Astrocyte (in vitro differentiated cells and primary cell): ENCODE data around the gene HIC1. TPM values are rescaled to one million over a fixed set of nuclear protein-coding genes. Genes with fewer than 3 reads are reported as not detected.

ENCODE experiments used
- DNase-seq: peaks from one replicate; pipeline ENCODE4 v3.0.0-alpha.2; 2010; ENCODE audit warnings: low read depth
- FAIRE-seq: peaks from 2 replicates; lab custom pipeline; 2011; peaks lifted over from hg19 to GRCh38; lab: Jason Lieb, UNC
- H2AFZ ChIP-seq: 2 replicates; pipeline ENCODE4 v1.6.0; 2012; ENCODE audit warnings: low read depth, low read length, inconsistent platforms
- H3K27ac ChIP-seq: 2 replicates; pipeline ENCODE4 v1.5.1; 2011; ENCODE audit warnings: low read depth, low read length, inconsistent platforms
- H3K27me3 ChIP-seq: 2 replicates; pipeline ENCODE4 v1.6.0; 2011; ENCODE audit warnings: low read length, inconsistent platforms; ENCODE audit not compliant: insufficient read depth
- H3K36me3 ChIP-seq: 2 replicates; pipeline ENCODE4 v1.5.1; 2011; ENCODE audit warnings: low read length, inconsistent platforms; ENCODE audit not compliant: insufficient read depth
- H3K4me1 ChIP-seq: 2 replicates; pipeline ENCODE4 v1.5.1; 2011; ENCODE audit warnings: low read length, inconsistent platforms; ENCODE audit not compliant: insufficient read depth
- H3K4me2 ChIP-seq: 2 replicates; pipeline ENCODE4 v1.6.0; 2012; ENCODE audit warnings: low read length, inconsistent platforms
- H3K4me3 ChIP-seq: 2 replicates; pipeline ENCODE4 v1.5.1; 2011; ENCODE audit warnings: low read depth, mild to moderate bottlenecking, low read length, inconsistent platforms; ENCODE audit not compliant: insufficient read depth
- H3K79me2 ChIP-seq: 2 replicates; pipeline ENCODE4 v1.6.0; 2012; ENCODE audit warnings: mild to moderate bottlenecking, low read length, inconsistent platforms; ENCODE audit not compliant: insufficient read depth
- H3K9ac ChIP-seq: 2 replicates; pipeline ENCODE4 v1.6.0; 2012; ENCODE audit warnings: mild to moderate bottlenecking, low read length, inconsistent platforms
- H3K9me3 ChIP-seq: 2 replicates; pipeline ENCODE4 v1.5.1; 2012; ENCODE audit warnings: low read depth, mild to moderate bottlenecking, low read length, inconsistent platforms; ENCODE audit not compliant: insufficient read depth
- H4K20me1 ChIP-seq: 2 replicates; pipeline ENCODE4 v1.6.0; 2012; ENCODE audit warnings: low read length, inconsistent platforms; ENCODE audit not compliant: insufficient read depth
- H3K27ac Mint-ChIP-seq: one replicate; pipeline ENCODE4 v1.8.0; 2021; ENCODE audit warnings: mild to moderate bottlenecking, mixed read lengths; ENCODE audit not compliant: unreplicated experiment
- H3K27me3 Mint-ChIP-seq: one replicate; pipeline ENCODE4 v1.8.0; 2021; ENCODE audit warnings: low read depth, mixed read lengths; ENCODE audit not compliant: unreplicated experiment
- H3K36me3 Mint-ChIP-seq: one replicate; pipeline ENCODE4 v1.8.0; 2021; ENCODE audit warnings: low read depth, mixed read lengths; ENCODE audit not compliant: unreplicated experiment
- H3K4me1 Mint-ChIP-seq: one replicate; pipeline ENCODE4 v1.8.0; 2021; ENCODE audit warnings: low read depth, mixed read lengths; ENCODE audit not compliant: unreplicated experiment
- H3K4me3 Mint-ChIP-seq: one replicate; pipeline ENCODE4 v1.8.0; 2021; ENCODE audit warnings: mild to moderate bottlenecking, moderate library complexity, mixed read lengths; ENCODE audit not compliant: unreplicated experiment
- H3K9me3 Mint-ChIP-seq: one replicate; pipeline ENCODE4 v1.8.0; 2021; ENCODE audit warnings: mild to moderate bottlenecking, mixed read lengths; ENCODE audit not compliant: unreplicated experiment
- CTCF ChIP-seq: IDR thresholded peaks from 2 replicates; pipeline ENCODE4 v1.5.1; 2011; ENCODE audit warnings: low read depth, mild to moderate bottlenecking, inconsistent platforms, low read length, moderate library complexity; ENCODE audit not compliant: insufficient read depth
- EZH2 ChIP-seq: IDR thresholded peaks from 2 replicates; pipeline ENCODE4 v1.6.1; 2012; ENCODE audit warnings: mild to moderate bottlenecking, low read length, inconsistent platforms; ENCODE audit not compliant: insufficient read depth
- total RNA-seq: library from RNA; stranded (reverse); gene quantifications from 2 replicates; pipeline ENCODE4 v1.2.1, GENCODE V29; 2021

The HIC1 gene
- total RNA-seq, 1 donor from 2014 or later, result 9.0 TPM

GRCh38 chr17:2025622-2026309, 29.1 kb upstream of the HIC1 start:
- no peaks in the 10 kb centered on the region for H3K9me3 ChIP-seq
- DNase-seq, result no peak
- H3K9ac ChIP-seq, result no peak overlapping the region
- peaks cover 17% of the 10 kb centered on the region for H3K4me1 ChIP-seq
- Mint-ChIP-seq H3K27ac (peak overlapping the region; percentile 22), H3K36me3 (no peaks in the 10 kb centered on the region), H3K27me3 (peaks cover 43% of the 10 kb centered on the region), H3K9me3 (peaks cover 3% of the 10 kb centered on the region), H3K4me3 (peak overlapping the region; percentile 68), H3K4me1 (no peaks in the 10 kb centered on the region)
- H3K4me3 ChIP-seq, result peak overlapping the region; percentile 7
- H3K36me3 ChIP-seq, result no peaks in the 10 kb centered on the region
- H3K79me2 ChIP-seq, result no peaks in the 10 kb centered on the region
- peaks cover 33% of the 10 kb centered on the region for H3K27me3 ChIP-seq
- TF ChIP-seq CTCF, result peak; percentile 43
- peak; percentile 69 for TF ChIP-seq EZH2
- no peaks in the 10 kb centered on the region for H4K20me1 ChIP-seq
- peak overlapping the region; percentile 81 for H3K4me2 ChIP-seq
- H3K27ac ChIP-seq, result no peak overlapping the region
- peak overlapping the region; percentile 75 for H2AFZ ChIP-seq
- no peak for FAIRE-seq

GRCh38 chr17:2027528-2028233, 27.2 kb upstream of the HIC1 start:
- peaks cover 1% of the 10 kb centered on the region for H3K36me3 Mint-ChIP-seq
- H3K4me3 ChIP-seq, result no peak overlapping the region
- H3K9ac ChIP-seq, result no peak overlapping the region
- FAIRE-seq (no peak), DNase-seq (peak; percentile 49)
- H3K4me3 Mint-ChIP-seq, result no peak overlapping the region
- H4K20me1 ChIP-seq, result no peaks in the 10 kb centered on the region
- no peaks in the 10 kb centered on the region for H3K36me3 ChIP-seq
- H3K4me1 Mint-ChIP-seq, result peaks cover 2% of the 10 kb centered on the region
- H3K79me2 ChIP-seq, result peaks cover 11% of the 10 kb centered on the region
- no peak overlapping the region for H3K27ac ChIP-seq
- H3K9me3 Mint-ChIP-seq, result peaks cover 3% of the 10 kb centered on the region
- peaks cover 31% of the 10 kb centered on the region for H3K27me3 Mint-ChIP-seq
- H3K4me1 ChIP-seq, result peaks cover 20% of the 10 kb centered on the region
- H3K27me3 ChIP-seq, result peaks cover 23% of the 10 kb centered on the region
- H3K4me2 ChIP-seq, result no peak overlapping the region
- no peak overlapping the region for H3K27ac Mint-ChIP-seq
- H3K9me3 ChIP-seq, result no peaks in the 10 kb centered on the region
- H2AFZ ChIP-seq, result no peak overlapping the region
- no peak for TF ChIP-seq EZH2
- no peak for TF ChIP-seq CTCF

- no peak overlapping the region for H2AFZ ChIP-seq
- no peak for DNase-seq
- H3K27me3 Mint-ChIP-seq, result peaks cover 27% of the 10 kb centered on the region
- no peak overlapping the region for H3K27ac Mint-ChIP-seq
- peaks cover 3% of the 10 kb centered on the region for H3K4me1 Mint-ChIP-seq
- no peaks in the 10 kb centered on the region for H3K9me3 ChIP-seq
- TF ChIP-seq EZH2, result no peak
- TF ChIP-seq CTCF, result no peak
- peaks cover 2% of the 10 kb centered on the region for H4K20me1 ChIP-seq
- no peak overlapping the region for H3K4me3 Mint-ChIP-seq
- H3K27me3 ChIP-seq, result peaks cover 19% of the 10 kb centered on the region
- FAIRE-seq, result no peak
- H3K4me2 ChIP-seq, result no peak overlapping the region
- H3K27ac ChIP-seq, result no peak overlapping the region
- H3K4me3 ChIP-seq, result no peak overlapping the region
- peaks cover 11% of the 10 kb centered on the region for H3K79me2 ChIP-seq
- peaks cover 20% of the 10 kb centered on the region for H3K4me1 ChIP-seq
- peaks cover 3% of the 10 kb centered on the region for H3K9me3 Mint-ChIP-seq
- H3K36me3 ChIP-seq, result no peaks in the 10 kb centered on the region
- H3K9ac ChIP-seq, result no peak overlapping the region
- H3K36me3 Mint-ChIP-seq, result peaks cover 1% of the 10 kb centered on the region
Observed at GRCh38 chr17:2028234-2028614, 26.7 kb upstream of the HIC1 start.
